ENCODE results near the gene CTNNA2. TPM values are rescaled to one million over a fixed set of nuclear protein-coding genes. Genes with fewer than 3 reads are reported as not detected.

Gene CTNNA2
- total and polyA plus RNA-seq, 2 of the 8 experiments (the other 6 are each of a cell fraction or from before 2014, with no cell fraction given): 3.9 to 9.0 TPM

- TF ChIP-seq CHD1 (IDR thresholded peaks at IDR 0.05; ENCODE audit: low read depth, low read length) (no peak), CBX5 (IDR thresholded peaks at IDR 0.05; ENCODE audit: low read depth, low read length) (no peak), NRF1 (IDR thresholded peaks at IDR 0.05; ENCODE audit: low read depth, low read length) (no peak), SIRT6 (IDR thresholded peaks at IDR 0.05; ENCODE audit: low read length) (no peak), RFX5 (IDR thresholded peaks at IDR 0.05; ENCODE audit: borderline replicate concordance, low read depth, low read length) (no peak), TAF1 (IDR thresholded peaks at IDR 0.05; ENCODE audit: low read depth, low read length) (no peak), SIX5 (IDR thresholded peaks at IDR 0.05; ENCODE audit: low read depth, low read length) (no peak), GTF2F1 (IDR thresholded peaks at IDR 0.05; ENCODE audit: borderline replicate concordance, low read depth, low read length) (no peak), KDM5A (IDR thresholded peaks at IDR 0.05; ENCODE audit: low read length) (no peak), CHD7 (IDR thresholded peaks at IDR 0.05; ENCODE audit: insufficient replicate concordance, low read length) (no peak)
Observed at GRCh38 chr2:79627237-79627636, 114.4 kb downstream of the CTNNA2 start (continued).

Measured in H1 (cell line).